HL-60 (cell line): ENCODE data around the gene FASN.

Experiments
- CTCF ChIP-seq: IDR thresholded peaks from one replicate; pipeline ENCODE4 v1.5.1; 2011; ENCODE audit warnings: low read length, control low read depth, inconsistent platforms; ENCODE audit not compliant: insufficient read depth
- GABPA ChIP-seq: IDR thresholded peaks from 2 replicates; pipeline ENCODE4 v1.6.1; 2012; ENCODE audit warnings: low read depth
- POLR2AphosphoS5 ChIP-seq: IDR thresholded peaks from 2 replicates; pipeline ENCODE4 v1.6.1; 2012; ENCODE audit warnings: low read depth

DNA sequence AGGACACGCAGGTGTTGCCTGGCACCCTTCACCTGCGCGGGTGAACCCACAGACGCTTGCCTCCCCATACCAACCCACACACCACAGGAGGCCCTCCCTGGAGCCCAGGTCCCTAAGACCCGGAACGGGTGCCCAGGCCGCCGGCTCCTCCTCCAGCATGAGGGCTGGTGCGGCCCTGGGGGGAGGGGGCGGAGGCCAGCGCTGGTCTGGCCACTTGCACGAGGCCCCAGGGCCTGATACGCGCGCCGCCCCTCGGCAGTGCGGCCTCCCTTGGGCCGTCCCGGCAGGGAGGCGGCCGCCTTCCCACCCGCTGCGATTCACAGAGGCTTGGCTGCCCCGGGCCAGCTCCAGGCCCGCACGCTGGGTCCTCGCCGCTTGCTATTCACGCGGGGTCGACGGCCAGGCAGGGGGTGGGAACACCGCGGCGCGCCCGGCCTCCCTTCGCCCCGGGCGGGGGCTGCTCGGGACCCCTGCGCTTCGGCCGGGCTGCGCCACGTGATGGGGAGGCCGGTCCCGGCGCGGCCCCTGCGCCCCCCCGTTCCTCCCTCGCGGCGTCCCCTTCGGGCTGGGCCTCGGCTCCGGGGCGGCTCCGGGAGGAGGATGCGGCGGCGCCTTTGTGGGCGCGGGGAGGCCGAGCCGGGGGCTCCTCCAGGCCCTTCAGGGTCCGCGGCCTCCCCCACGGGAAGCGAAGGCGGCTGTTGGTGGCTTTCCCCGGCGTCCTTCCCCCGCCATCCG is 685 bp downstream of the FASN start:
- TF ChIP-seq GABPA (no peak), POLR2AphosphoS5 (peak; percentile 25), CTCF (no peak)
